NCI-H2171 treated with DMSO at 0.1 percent for 48 hours (cell line): ENCODE measurements around the gene ATOSB.
"Not testable (repeated sequence)": the region's sequence is repeated elsewhere in the genome, so short reads cannot be mapped to it uniquely, and the experiment has no call there.

Experiments used
- DNase-seq: peaks from one replicate; lab custom pipeline; 2025; lab: John Stamatoyannopoulos, UW

Gene ATOSB

GRCh38 chr9:35115680-35116538 lies at the start of gene ATOSB:
ATOSB (minus strand) TSS chr9:35115862; CDS start chr9:35108274, 7,588 bp downstream.
- peak; percentile 89 for DNase-seq

- DNase-seq, result no peak
Measured at GRCh38 chr9:35164711-35165110, 49.0 kb upstream of the ATOSB start.

GRCh38 chr9:35163413-35163812 lies 47.8 kb upstream of the ATOSB start:
- no peak for DNase-seq

- DNase-seq, result peak; percentile 0
Measured at GRCh38 chr9:35162605-35163315, 47.1 kb upstream of the ATOSB start.

- peak; percentile 80 for DNase-seq
Measured at GRCh38 chr9:35161713-35162604, 46.3 kb upstream of the ATOSB start, which contains the start of gene UNC13B. UNC13B (plus strand) TSS chr9:35162009; CDS start chr9:35162284, 275 bp downstream.

- no peak for DNase-seq
Measured at GRCh38 chr9:35158501-35159280, 43.0 kb upstream of the ATOSB start.

- not testable (repeated sequence) for DNase-seq
Measured at GRCh38 chr9:35157836-35158235, 42.2 kb upstream of the ATOSB start.

- DNase-seq, result no peak
Measured at GRCh38 chr9:35156781-35157180, 41.1 kb upstream of the ATOSB start.

- no peak for DNase-seq
Measured at GRCh38 chr9:35152926-35153325, 37.3 kb upstream of the ATOSB start.

- not testable (repeated sequence) for DNase-seq
Measured at GRCh38 chr9:35147941-35148563, 32.4 kb upstream of the ATOSB start.

- no peak for DNase-seq
Measured at GRCh38 chr9:35142037-35142436, 26.4 kb upstream of the ATOSB start.

- no peak for DNase-seq
Measured at GRCh38 chr9:35140093-35140492, 24.4 kb upstream of the ATOSB start.

GRCh38 chr9:35136866-35137265 lies 21.2 kb upstream of the ATOSB start:
- DNase-seq, result no peak

GRCh38 chr9:35135988-35136387 lies 20.3 kb upstream of the ATOSB start:
- no peak for DNase-seq

GRCh38 chr9:35134920-35135319 lies 19.3 kb upstream of the ATOSB start:
- no peak for DNase-seq

GRCh38 chr9:35116898-35117551 lies 1.4 kb upstream of the ATOSB start:
- DNase-seq, result peak; percentile 81

- no peak for DNase-seq
Measured at GRCh38 chr9:35116539-35116897, 856 bp upstream of the ATOSB start.

- DNase-seq, result no peak
Measured at GRCh38 chr9:35114840-35115628, 628 bp downstream of the ATOSB start.

GRCh38 chr9:35114113-35114839 lies 1.4 kb downstream of the ATOSB start:
- DNase-seq, result no peak
